RWPE2 (cell line): Measurements from ENCODE around the gene PCDHGA11.
"Not testable (repeated sequence)": the region's sequence is repeated elsewhere in the genome, so short reads cannot be mapped to it uniquely, and the experiment has no call there.

Source experiments
- ATAC-seq: fragments of 200-7000 bp; cut with Tn5 transposase; 3 replicates; pipeline ENCODE4 v1.9.1; 2021; ENCODE audit warnings: low read depth
- DNase-seq: peaks from one replicate; pipeline ENCODE4 v3.0.0-alpha.2; 2020; ENCODE audit warnings: low spot score
- H3K27ac ChIP-seq: fragments of 450-650 bp; 2 replicates; pipeline ENCODE4 v1.5.1; 2017; ENCODE audit warnings: mild to moderate bottlenecking; ENCODE audit not compliant: poor library complexity, severe bottlenecking
- H3K27me3 ChIP-seq: fragments of 250-450 bp; sonication (Bioruptor Pico); 2 replicates; pipeline ENCODE4 v1.5.1; 2021; ENCODE audit warnings: mild to moderate bottlenecking, moderate library complexity; ENCODE audit not compliant: insufficient read depth, poor library complexity, severe bottlenecking
- H3K36me3 ChIP-seq: fragments of 250-450 bp; sonication (Bioruptor Pico); 2 replicates; pipeline ENCODE4 v1.5.1; 2020; ENCODE audit warnings: low read depth, mild to moderate bottlenecking, moderate library complexity
- H3K4me1 ChIP-seq: fragments of 250-450 bp; sonication (Bioruptor Pico); 2 replicates; pipeline ENCODE4 v1.5.1; 2021; ENCODE audit warnings: mild to moderate bottlenecking, moderate library complexity; ENCODE audit not compliant: insufficient read depth, poor library complexity, severe bottlenecking
- H3K4me3 ChIP-seq: fragments of 250-450 bp; sonication (Bioruptor Pico); 2 replicates; pipeline ENCODE4 v1.5.1; 2021; ENCODE audit warnings: mild to moderate bottlenecking, moderate library complexity; ENCODE audit not compliant: severe bottlenecking
- H3K9me3 ChIP-seq: fragments of 250-450 bp; sonication (Bioruptor Pico); 2 replicates; pipeline ENCODE4 v1.5.1; 2021; ENCODE audit warnings: mild to moderate bottlenecking, moderate library complexity; ENCODE audit not compliant: severe bottlenecking
- CTCF ChIP-seq: fragments of 450-650 bp; IDR thresholded peaks from one replicate; pipeline ENCODE4 v1.5.1; 2017; ENCODE audit warnings: mild to moderate bottlenecking, moderate library complexity; ENCODE audit not compliant: poor library complexity, severe bottlenecking

PCDHGA11 gene

GRCh38 chr5:141382469-141383294 lies 38.2 kb upstream of the PCDHGA11 start, which contains the start of gene PCDHGA7:
TSS of gene PCDHGA7 (plus strand) at chr5:141382742. CDS start at chr5:141382900, 158 bp downstream.
- Histone ChIP-seq H3K27me3 (peaks cover 36% of the 10 kb centered on the region), H3K9me3 (peaks cover 16% of the 10 kb centered on the region), H3K4me3 (peak within 1 kb of the TSS; percentile 34), H3K36me3 (no peaks in the 10 kb centered on the region), H3K27ac (no peak within 1 kb of the TSS), H3K4me1 (no peaks in the 10 kb centered on the region)
- ATAC-seq (peak; percentile 60; the same call in 2 of the 3 replicates), DNase-seq (no peak)
- TF ChIP-seq CTCF, result peak; percentile 74

- no peak overlapping the region for H3K27ac ChIP-seq
- no peaks in the 10 kb centered on the region for H3K4me1 ChIP-seq
- ATAC-seq (no peak), DNase-seq (no peak)
- peaks cover 36% of the 10 kb centered on the region for H3K27me3 ChIP-seq
- no peaks in the 10 kb centered on the region for H3K36me3 ChIP-seq
- H3K4me3 ChIP-seq, result no peak overlapping the region
- TF ChIP-seq CTCF, result no peak
- H3K9me3 ChIP-seq, result peaks cover 18% of the 10 kb centered on the region
Measured at GRCh38 chr5:141383345-141383744, 37.5 kb upstream of the PCDHGA11 start.

- H3K9me3 ChIP-seq, result peaks cover 32% of the 10 kb centered on the region
- no peak for DNase-seq
Measured at GRCh38 chr5:141384471-141385267, 36.2 kb upstream of the PCDHGA11 start.

GRCh38 chr5:141387557-141388311 lies 33.1 kb upstream of the PCDHGA11 start, which contains the start of gene PCDHGB4:
TSS of gene PCDHGB4 (plus strand) at chr5:141387698. CDS start at chr5:141387885, 187 bp downstream.
- H3K27me3 ChIP-seq, DNase-seq, H3K27ac ChIP-seq, H3K4me1 ChIP-seq, H3K36me3 ChIP-seq: not testable (repeated sequence)
- ATAC-seq, result peak; percentile 92
- Histone ChIP-seq H3K4me3 (peak within 1 kb of the TSS; percentile 26), H3K9me3 (peaks cover 49% of the 10 kb centered on the region)
- peak; percentile 94 for TF ChIP-seq CTCF

More at GRCh38 chr5:141384471-141385267, 36.2 kb upstream of the PCDHGA11 start:
- no peak for ATAC-seq
- Histone ChIP-seq H3K27me3 (peaks cover 27% of the 10 kb centered on the region), H3K4me3 (no peak overlapping the region), H3K36me3 (no peaks in the 10 kb centered on the region), H3K4me1 (no peaks in the 10 kb centered on the region), H3K27ac (no peak overlapping the region)
- TF ChIP-seq CTCF, result no peak
